ENCODE data around the gene ITGAL.

The ITGAL gene

DNA sequence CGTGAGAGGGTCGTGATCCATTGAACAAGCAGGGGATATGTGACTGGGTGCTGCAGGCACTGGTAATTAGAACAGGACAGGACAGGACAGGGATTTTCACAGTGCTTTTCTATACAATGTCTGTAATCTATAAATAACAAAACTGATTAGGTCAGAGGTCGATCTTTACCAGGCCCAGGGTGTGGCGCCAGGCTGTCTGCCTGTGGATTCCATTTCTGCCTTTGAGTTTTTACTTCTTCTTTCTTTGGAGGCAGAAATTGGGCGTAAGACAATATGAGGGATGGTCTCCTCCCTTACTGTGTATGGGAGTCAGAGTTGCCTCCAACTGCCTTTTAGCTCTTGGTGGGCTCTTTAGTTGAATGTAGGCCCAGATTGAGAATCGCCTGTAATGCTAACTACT lies 87.1 kb downstream of the ITGAL start:
- peaks cover 7% of the 10 kb centered on the region for H3K36me3 ChIP-seq (replicated peaks)
- no peaks in the 10 kb centered on the region for H3K27me3 ChIP-seq (replicated peaks)
- in situ Hi-C loops (cut with HindIII; ENCODE audit: low pct_ligation_motif_present, low sequenced_read_pairs): no loop called here
- no peak for DNase-seq
- H3K4me3 ChIP-seq (ENCODE audit: low read depth, low read length): no peak overlapping the region
- no peak overlapping the region for H3K27ac ChIP-seq
- TF ChIP-seq, protein P1, sequence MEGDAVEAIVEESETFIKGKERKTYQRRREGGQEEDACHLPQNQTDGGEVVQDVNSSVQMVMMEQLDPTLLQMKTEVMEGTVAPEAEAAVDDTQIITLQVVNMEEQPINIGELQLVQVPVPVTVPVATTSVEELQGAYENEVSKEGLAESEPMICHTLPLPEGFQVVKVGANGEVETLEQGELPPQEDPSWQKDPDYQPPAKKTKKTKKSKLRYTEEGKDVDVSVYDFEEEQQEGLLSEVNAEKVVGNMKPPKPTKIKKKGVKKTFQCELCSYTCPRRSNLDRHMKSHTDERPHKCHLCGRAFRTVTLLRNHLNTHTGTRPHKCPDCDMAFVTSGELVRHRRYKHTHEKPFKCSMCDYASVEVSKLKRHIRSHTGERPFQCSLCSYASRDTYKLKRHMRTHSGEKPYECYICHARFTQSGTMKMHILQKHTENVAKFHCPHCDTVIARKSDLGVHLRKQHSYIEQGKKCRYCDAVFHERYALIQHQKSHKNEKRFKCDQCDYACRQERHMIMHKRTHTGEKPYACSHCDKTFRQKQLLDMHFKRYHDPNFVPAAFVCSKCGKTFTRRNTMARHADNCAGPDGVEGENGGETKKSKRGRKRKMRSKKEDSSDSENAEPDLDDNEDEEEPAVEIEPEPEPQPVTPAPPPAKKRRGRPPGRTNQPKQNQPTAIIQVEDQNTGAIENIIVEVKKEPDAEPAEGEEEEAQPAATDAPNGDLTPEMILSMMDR (IDR thresholded peaks at IDR 0.05; ENCODE audit: low read depth, low read length, missing control alignments): no peak

DNA sequence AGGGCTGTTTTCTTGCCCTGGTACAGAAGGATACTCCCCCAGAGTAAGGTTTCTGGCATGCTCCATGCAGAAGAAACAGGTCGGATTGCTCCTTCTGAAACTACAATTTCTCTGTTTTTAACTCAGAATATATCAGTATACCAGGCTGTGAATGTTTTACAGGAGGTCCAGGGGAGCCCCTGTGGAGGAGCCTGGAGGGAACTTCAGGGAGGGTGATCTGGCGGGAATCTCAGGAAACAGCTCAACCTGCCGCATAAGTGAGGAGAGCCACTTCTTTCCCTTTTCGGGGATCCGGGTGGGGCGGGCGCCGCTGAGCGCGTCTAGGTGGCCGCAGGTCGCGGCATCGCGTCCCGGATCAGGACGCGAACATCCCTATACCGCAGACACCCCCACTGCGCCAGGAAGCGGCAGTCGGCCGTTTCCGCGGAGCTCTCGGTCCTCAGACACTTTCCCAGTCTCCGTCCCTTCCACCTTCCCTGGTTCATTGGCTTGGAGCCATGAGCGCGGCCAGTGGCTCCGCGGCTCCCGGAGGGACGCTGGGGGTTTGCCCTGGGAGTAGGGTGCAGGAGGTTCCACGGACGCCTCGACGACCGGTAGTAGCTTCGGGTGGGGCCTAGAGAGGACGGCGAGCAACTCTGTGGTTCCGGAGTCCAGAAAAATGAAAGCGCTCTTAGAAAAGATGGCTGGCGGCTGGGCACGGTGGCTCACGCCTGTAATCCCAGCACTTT lies 88.7 kb downstream of the ITGAL start:
- Histone ChIP-seq H3K4me3 (ENCODE audit: low read depth, low read length) (peak overlapping the region; percentile 38), H3K27me3 (replicated peaks) (no peaks in the 10 kb centered on the region), H3K36me3 (replicated peaks) (no peaks in the 10 kb centered on the region), H3K27ac (no peak overlapping the region)
- TF ChIP-seq, protein P1 (IDR thresholded peaks at IDR 0.05; ENCODE audit: low read depth, low read length, missing control alignments): no peak
- in situ Hi-C loops (cut with HindIII; ENCODE audit: low pct_ligation_motif_present, low sequenced_read_pairs): no loop called here
- DNase-seq: no peak

DNA sequence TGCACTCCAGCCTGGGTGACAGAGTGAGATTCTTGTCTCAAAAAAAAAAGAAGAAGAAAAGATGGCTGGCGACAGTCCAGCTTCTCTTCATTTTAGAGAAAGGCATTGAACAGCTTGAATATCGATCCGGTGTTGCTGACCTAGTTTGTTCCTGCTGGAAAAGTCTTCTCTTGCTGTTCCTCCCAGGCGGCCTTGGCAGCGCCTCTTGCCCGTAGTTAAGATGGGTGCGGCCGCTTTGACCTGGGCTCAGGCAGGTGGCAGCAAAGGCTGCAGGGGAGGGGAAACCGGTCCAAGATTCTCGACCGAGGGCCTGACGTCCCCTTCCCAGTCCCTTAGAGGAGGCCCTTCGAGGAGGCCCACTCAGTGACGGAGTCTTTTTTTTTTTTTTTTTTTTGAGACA lies 89.5 kb downstream of the ITGAL start:
- Histone ChIP-seq H3K27me3 (replicated peaks) (no peaks in the 10 kb centered on the region), H3K4me3 (ENCODE audit: low read depth, low read length) (no peak overlapping the region), H3K36me3 (replicated peaks) (no peaks in the 10 kb centered on the region), H3K27ac (no peak overlapping the region)
- DNase-seq: no peak
- in situ Hi-C loops (cut with HindIII; ENCODE audit: low pct_ligation_motif_present, low sequenced_read_pairs): no loop called here
- TF ChIP-seq, protein P1 (IDR thresholded peaks at IDR 0.05; ENCODE audit: low read depth, low read length, missing control alignments): no peak

DNA sequence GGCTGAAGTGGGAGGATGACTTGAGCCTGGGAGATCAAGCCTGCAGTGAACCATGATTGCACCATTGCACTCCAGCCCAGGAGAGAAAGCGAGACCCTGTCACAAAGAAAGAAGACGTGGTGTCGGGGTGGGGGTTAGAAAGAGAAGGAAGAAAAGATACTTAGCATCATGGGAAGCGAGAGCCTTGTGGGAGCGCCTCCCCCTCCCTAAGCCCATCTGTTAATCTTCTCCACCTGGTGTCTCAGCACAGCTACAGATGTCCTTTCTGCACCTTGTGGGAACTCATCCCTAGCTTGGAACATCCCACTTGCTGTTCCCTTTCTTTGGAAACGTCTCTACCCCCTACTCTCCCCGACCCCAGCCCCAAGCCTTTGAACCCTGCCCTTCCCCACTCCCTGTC lies 93.0 kb downstream of the ITGAL start:
- Histone ChIP-seq H3K36me3 (replicated peaks) (no peaks in the 10 kb centered on the region), H3K27me3 (replicated peaks) (no peaks in the 10 kb centered on the region), H3K4me3 (ENCODE audit: low read depth, low read length) (no peak overlapping the region), H3K27ac (no peak overlapping the region)
- TF ChIP-seq, protein P1 (IDR thresholded peaks at IDR 0.05; ENCODE audit: low read depth, low read length, missing control alignments): no peak
- in situ Hi-C loops (cut with HindIII; ENCODE audit: low pct_ligation_motif_present, low sequenced_read_pairs): no loop called here
- DNase-seq: no peak

DNA sequence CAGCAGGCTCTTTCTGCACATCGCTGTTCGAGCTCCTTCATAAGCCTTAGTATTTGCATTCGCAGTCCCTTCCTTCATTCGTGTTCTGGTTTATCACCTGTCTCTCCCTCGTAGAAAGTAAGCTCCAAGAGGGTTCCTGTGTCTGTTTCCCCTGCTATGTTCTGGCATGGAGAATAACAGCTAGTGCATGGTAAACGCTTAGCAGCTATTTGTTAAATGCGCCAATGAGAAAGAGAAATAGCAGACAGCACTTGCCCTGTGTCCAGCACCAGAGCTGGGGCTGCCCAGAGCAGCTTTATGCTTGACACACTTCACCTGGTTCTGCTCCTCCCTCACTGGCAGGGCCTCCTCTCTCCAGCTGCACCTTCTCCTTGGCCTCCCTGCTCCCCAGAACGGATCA lies 93.4 kb downstream of the ITGAL start:
- TF ChIP-seq, protein P1 (IDR thresholded peaks at IDR 0.05; ENCODE audit: low read depth, low read length, missing control alignments): no peak
- Histone ChIP-seq H3K27me3 (replicated peaks) (no peaks in the 10 kb centered on the region), H3K36me3 (replicated peaks) (no peaks in the 10 kb centered on the region), H3K4me3 (ENCODE audit: low read depth, low read length) (no peak overlapping the region), H3K27ac (no peak overlapping the region)
- DNase-seq: no peak
- in situ Hi-C loops (cut with HindIII; ENCODE audit: low pct_ligation_motif_present, low sequenced_read_pairs): no loop called here

DNA sequence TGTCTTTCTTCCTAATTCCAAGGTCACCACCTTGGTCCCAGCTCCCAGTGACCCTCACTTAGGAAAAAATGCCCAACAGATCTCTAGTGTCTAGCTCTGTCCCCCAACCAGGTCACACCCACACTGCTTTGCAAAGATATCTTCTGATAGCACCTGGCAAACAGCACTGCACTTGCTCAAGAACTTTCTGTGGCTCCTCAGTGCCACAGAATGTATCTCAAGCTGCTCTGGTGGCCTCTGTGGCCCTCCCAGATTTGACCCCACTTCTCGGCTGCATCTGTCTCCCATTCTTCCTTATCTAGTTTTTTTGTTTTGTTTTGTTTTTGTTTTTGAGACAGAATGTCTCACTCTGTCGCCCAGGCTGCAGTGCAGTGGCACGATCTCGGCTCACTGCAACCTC lies 94.0 kb downstream of the ITGAL start:
- H3K36me3 ChIP-seq (replicated peaks): no peaks in the 10 kb centered on the region
- in situ Hi-C loops (cut with HindIII; ENCODE audit: low pct_ligation_motif_present, low sequenced_read_pairs): no loop called here
- H3K27me3 ChIP-seq (replicated peaks): no peaks in the 10 kb centered on the region
- no peak overlapping the region for H3K4me3 ChIP-seq (ENCODE audit: low read depth, low read length)
- no peak for DNase-seq
- TF ChIP-seq, protein P1 (IDR thresholded peaks at IDR 0.05; ENCODE audit: low read depth, low read length, missing control alignments): no peak
- H3K27ac ChIP-seq: no peak overlapping the region

Measured in brain microvascular endothelial cell (primary cell).